GM23338 (cell line): Measurements from ENCODE around the gene ABO. TPM values are rescaled to one million over a fixed set of nuclear protein-coding genes. Genes with fewer than 3 reads are reported as not detected.

ENCODE experiments used
- ATAC-seq: fragments of 200-7000 bp; cut with Tn5 transposase; 3 replicates; pipeline ENCODE4 v1.9.1; 2020
- DNase-seq: peaks from one replicate; pipeline ENCODE4 v3.0.0-alpha.2; 2015; ENCODE audit warnings: low spot score
- H2AFZ ChIP-seq: fragments of 200-600 bp; sonication (generic); 2 replicates; pipeline ENCODE4 v1.8.0; 2016; ENCODE audit warnings: antibody characterized with exemption, mild to moderate bottlenecking, moderate library complexity
- H3F3A ChIP-seq: fragments of 200-600 bp; sonication (generic); replicated peaks from 2 replicates; pipeline ENCODE4 v1.8.0; 2017; ENCODE audit warnings: antibody characterized with exemption, mixed run types, low read depth
- H3K27ac ChIP-seq: fragments of 200-600 bp; sonication (generic); 2 replicates; pipeline ENCODE4 v1.6.1; 2016; ENCODE audit warnings: low read depth
- H3K27me3 ChIP-seq: fragments of 200-600 bp; sonication (generic); 2 replicates; pipeline ENCODE4 v1.8.0; 2016; ENCODE audit warnings: mild to moderate bottlenecking, mixed run types, moderate library complexity; ENCODE audit not compliant: insufficient read depth
- H3K36me3 ChIP-seq: fragments of 200-600 bp; sonication (generic); 2 replicates; pipeline ENCODE4 v1.8.0; 2016; ENCODE audit warnings: mild to moderate bottlenecking; ENCODE audit not compliant: insufficient read depth
- H3K4me1 ChIP-seq: fragments of 200-600 bp; sonication (generic); 2 replicates; pipeline ENCODE4 v1.8.0; 2016; ENCODE audit warnings: mild to moderate bottlenecking, moderate library complexity; ENCODE audit not compliant: insufficient read depth
- H3K4me2 ChIP-seq: fragments of 200-600 bp; sonication (generic); 2 replicates; pipeline ENCODE4 v1.7.1; 2017; ENCODE audit warnings: mixed run types
- H3K4me3 ChIP-seq: fragments of 200-600 bp; sonication (generic); 2 replicates; pipeline ENCODE4 v1.6.1; 2016; ENCODE audit warnings: mixed run types
- H3K79me2 ChIP-seq: fragments of 200-600 bp; sonication (generic); replicated peaks from 2 replicates; pipeline ENCODE4 v1.8.0; 2017; ENCODE audit warnings: mild to moderate bottlenecking; ENCODE audit not compliant: insufficient read depth
- H3K9me2 ChIP-seq: fragments of 200-600 bp; sonication (generic); 2 replicates; pipeline ENCODE4 v1.8.0; 2017; ENCODE audit not compliant: insufficient read depth
- H4K20me1 ChIP-seq: fragments of 200-600 bp; sonication (generic); replicated peaks from 2 replicates; pipeline ENCODE4 v1.8.0; 2017; ENCODE audit warnings: mild to moderate bottlenecking; ENCODE audit not compliant: insufficient read depth
- H3K27ac Mint-ChIP-seq: 2 replicates; pipeline ENCODE4 v1.8.0; 2020; ENCODE audit warnings: inconsistent platforms, mild to moderate bottlenecking, moderate library complexity, mixed read lengths
- H3K27me3 Mint-ChIP-seq: 3 replicates; pipeline ENCODE4 v1.8.0; 2022; ENCODE audit warnings: low read depth, mild to moderate bottlenecking, moderate library complexity, mixed read lengths, inconsistent platforms; ENCODE audit not compliant: insufficient read depth, poor library complexity
- H3K36me3 Mint-ChIP-seq: 3 replicates; pipeline ENCODE4 v1.8.0; 2021; ENCODE audit warnings: low read depth, mild to moderate bottlenecking, inconsistent platforms, moderate library complexity, mixed read lengths
- H3K4me1 Mint-ChIP-seq: 3 replicates; pipeline ENCODE4 v1.8.0; 2020; ENCODE audit warnings: mild to moderate bottlenecking, inconsistent platforms, mixed read lengths
- H3K4me3 Mint-ChIP-seq: 3 replicates; pipeline ENCODE4 v1.8.0; 2021; ENCODE audit warnings: moderate library complexity, mild to moderate bottlenecking, inconsistent platforms, mixed read lengths
- H3K9me3 Mint-ChIP-seq: 3 replicates; pipeline ENCODE4 v1.8.0; 2020; ENCODE audit warnings: moderate library complexity, mild to moderate bottlenecking, inconsistent platforms, mixed read lengths
- CREB1 ChIP-seq: fragments of 250-450 bp; sonication (Bioruptor Pico); IDR thresholded peaks from 2 replicates; pipeline ENCODE4 v1.5.0; 2020; ENCODE audit warnings: low read depth, mild to moderate bottlenecking, moderate library complexity
- EZH2 ChIP-seq: fragments of 200-600 bp; sonication (generic); IDR thresholded peaks from one replicate; pipeline ENCODE4 v1.8.0; 2017; ENCODE audit warnings: antibody characterized with exemption, mild to moderate bottlenecking, low read depth; ENCODE audit not compliant: unreplicated experiment
- EZH2phosphoT487 ChIP-seq: fragments of 200-600 bp; sonication (generic); IDR thresholded peaks from one replicate; pipeline ENCODE4 v1.8.1; 2018; ENCODE audit warnings: antibody characterized with exemption; ENCODE audit not compliant: unreplicated experiment
- JUNB ChIP-seq: IDR thresholded peaks from one replicate; pipeline ENCODE4 v1.6.1; 2016; ENCODE audit warnings: antibody characterized with exemption; ENCODE audit not compliant: unreplicated experiment
- NANOG ChIP-seq: IDR thresholded peaks from 2 replicates; pipeline ENCODE4 v1.6.1; 2016; ENCODE audit warnings: antibody characterized with exemption, borderline replicate concordance
- POLR2AphosphoS5 ChIP-seq: IDR thresholded peaks from 2 replicates; pipeline ENCODE4 v1.6.1; 2016; ENCODE audit warnings: antibody characterized with exemption, low read depth
- STAT1 ChIP-seq: IDR thresholded peaks from one replicate; pipeline ENCODE4 v1.6.1; 2016; ENCODE audit warnings: antibody characterized with exemption; ENCODE audit not compliant: unreplicated experiment
- ZNF114 ChIP-seq: fragments of 250-450 bp; sonication (Bioruptor Pico); IDR thresholded peaks from 2 replicates; pipeline ENCODE4 v1.5.0; 2020; ENCODE audit warnings: mild to moderate bottlenecking, moderate library complexity
- ZNF331 ChIP-seq: fragments of 250-450 bp; sonication (Bioruptor Pico); IDR thresholded peaks from 2 replicates; pipeline ENCODE4 v1.5.0; 2020; ENCODE audit warnings: low read depth, mild to moderate bottlenecking, moderate library complexity
- polyA plus RNA-seq: library from polyadenylated mRNA; unstranded; fragments of >200 nt; fragmentation: Nextera tagmentation; extraction: Ambion mirVana; gene quantifications from 2 replicates; pipeline ENCODE4 v1.2.1, GENCODE V29; 2016
- total RNA-seq: library from RNA; depleted of rRNA; stranded (reverse); fragments of >200 nt; shearing (Covaris generic); gene quantifications from 2 replicates; pipeline ENCODE4 v1.2.3, GENCODE V29; 2014
- TF ChIP-seq, protein P1 (sequence below): IDR thresholded peaks from one replicate; pipeline ENCODE4 v1.6.1; 2018; ENCODE audit warnings: antibody characterized with exemption; ENCODE audit not compliant: unreplicated experiment
- TF ChIP-seq, protein P2 (sequence below), 2 experiments: fragments of 200-600 bp in 1 of 2; sonication (generic) in 1 of 2; conservative IDR thresholded peaks; 2 replicates each; pipeline versions ENCODE4 v1.5.1 to v1.6.1; 2016 to 2017; ENCODE audit warnings: antibody characterized with exemption in 2 of 2, low read depth in 2 of 2, mild to moderate bottlenecking in 2 of 2, moderate library complexity in 1 of 2
- TF ChIP-seq, protein P3 (sequence below): IDR thresholded peaks from 2 replicates; pipeline ENCODE4 v1.6.1; 2016; ENCODE audit warnings: antibody characterized with exemption
- TF ChIP-seq, protein P4 (sequence below): fragments of 250-450 bp; sonication (Bioruptor Pico); IDR thresholded peaks from 2 replicates; pipeline ENCODE4 v1.5.0; 2020; ENCODE audit warnings: mild to moderate bottlenecking, moderate library complexity

Gene ABO
- total and polyA plus RNA-seq, 2 experiments from 2014 or later: 0.28 to 0.34 TPM

DNA sequence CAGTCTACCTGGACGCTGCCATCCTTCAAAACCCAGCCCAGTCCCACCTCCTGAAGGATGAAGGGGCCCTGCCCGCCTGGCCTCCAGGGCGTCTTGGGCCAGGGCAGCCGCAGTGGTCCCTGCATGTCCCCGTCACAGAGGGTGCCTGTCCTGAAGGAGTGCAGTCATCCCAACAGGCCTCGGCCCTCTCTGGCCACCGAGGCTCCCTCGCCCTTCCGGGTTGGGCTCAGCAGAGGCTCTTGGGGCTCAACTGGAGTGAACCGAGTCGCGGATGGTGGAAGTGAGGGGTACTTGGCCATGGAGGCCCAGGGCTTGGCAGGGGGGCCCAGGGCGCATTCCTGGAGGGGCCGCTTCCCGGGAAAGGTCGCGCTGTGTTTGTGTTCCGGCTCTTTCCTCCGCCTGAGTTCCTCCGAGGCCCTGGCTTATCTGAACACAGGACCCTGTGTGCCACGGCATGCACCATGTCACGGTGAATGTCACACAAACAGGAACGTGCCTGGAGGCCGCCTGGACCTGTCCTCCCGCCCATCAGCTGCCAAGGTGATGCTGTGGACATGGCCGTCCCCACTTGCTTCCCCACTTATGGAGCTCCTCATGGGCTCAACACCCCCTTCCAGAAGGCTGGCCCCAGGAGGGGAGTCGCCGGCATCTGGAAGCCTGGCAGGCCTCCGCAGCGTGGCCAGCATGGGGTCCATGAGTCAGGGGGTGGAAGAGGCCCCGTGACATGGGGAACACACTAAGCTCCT, 40.3 kb downstream of the ABO start:
- no peak overlapping the region for H2AFZ ChIP-seq
- H3K36me3 ChIP-seq: no peaks in the 10 kb centered on the region
- DNase-seq (no peak), ATAC-seq (no peak)
- H3K27ac ChIP-seq: no peak overlapping the region
- H3F3A ChIP-seq: peaks cover 4% of the 10 kb centered on the region; the same call in 1 of the 2 replicates
- Mint-ChIP-seq H3K4me1 (peaks cover 6% of the 10 kb centered on the region; the same call in 1 of the 3 replicates), H3K36me3 (no peaks in the 10 kb centered on the region; the same call in 2 of the 3 replicates), H3K27me3 (peaks cover 33% of the 10 kb centered on the region), H3K9me3 (peaks cover 4% of the 10 kb centered on the region; the same call in 2 of the 3 replicates), H3K27ac (no peak overlapping the region), H3K4me3 (no peak overlapping the region)
- H3K79me2 ChIP-seq: no peaks in the 10 kb centered on the region
- H3K4me3 ChIP-seq: no peak overlapping the region
- peaks cover 13% of the 10 kb centered on the region for H3K27me3 ChIP-seq
- TF ChIP-seq, protein P1, sequence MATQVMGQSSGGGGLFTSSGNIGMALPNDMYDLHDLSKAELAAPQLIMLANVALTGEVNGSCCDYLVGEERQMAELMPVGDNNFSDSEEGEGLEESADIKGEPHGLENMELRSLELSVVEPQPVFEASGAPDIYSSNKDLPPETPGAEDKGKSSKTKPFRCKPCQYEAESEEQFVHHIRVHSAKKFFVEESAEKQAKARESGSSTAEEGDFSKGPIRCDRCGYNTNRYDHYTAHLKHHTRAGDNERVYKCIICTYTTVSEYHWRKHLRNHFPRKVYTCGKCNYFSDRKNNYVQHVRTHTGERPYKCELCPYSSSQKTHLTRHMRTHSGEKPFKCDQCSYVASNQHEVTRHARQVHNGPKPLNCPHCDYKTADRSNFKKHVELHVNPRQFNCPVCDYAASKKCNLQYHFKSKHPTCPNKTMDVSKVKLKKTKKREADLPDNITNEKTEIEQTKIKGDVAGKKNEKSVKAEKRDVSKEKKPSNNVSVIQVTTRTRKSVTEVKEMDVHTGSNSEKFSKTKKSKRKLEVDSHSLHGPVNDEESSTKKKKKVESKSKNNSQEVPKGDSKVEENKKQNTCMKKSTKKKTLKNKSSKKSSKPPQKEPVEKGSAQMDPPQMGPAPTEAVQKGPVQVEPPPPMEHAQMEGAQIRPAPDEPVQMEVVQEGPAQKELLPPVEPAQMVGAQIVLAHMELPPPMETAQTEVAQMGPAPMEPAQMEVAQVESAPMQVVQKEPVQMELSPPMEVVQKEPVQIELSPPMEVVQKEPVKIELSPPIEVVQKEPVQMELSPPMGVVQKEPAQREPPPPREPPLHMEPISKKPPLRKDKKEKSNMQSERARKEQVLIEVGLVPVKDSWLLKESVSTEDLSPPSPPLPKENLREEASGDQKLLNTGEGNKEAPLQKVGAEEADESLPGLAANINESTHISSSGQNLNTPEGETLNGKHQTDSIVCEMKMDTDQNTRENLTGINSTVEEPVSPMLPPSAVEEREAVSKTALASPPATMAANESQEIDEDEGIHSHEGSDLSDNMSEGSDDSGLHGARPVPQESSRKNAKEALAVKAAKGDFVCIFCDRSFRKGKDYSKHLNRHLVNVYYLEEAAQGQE: no peak
- TF ChIP-seq, protein P2, sequence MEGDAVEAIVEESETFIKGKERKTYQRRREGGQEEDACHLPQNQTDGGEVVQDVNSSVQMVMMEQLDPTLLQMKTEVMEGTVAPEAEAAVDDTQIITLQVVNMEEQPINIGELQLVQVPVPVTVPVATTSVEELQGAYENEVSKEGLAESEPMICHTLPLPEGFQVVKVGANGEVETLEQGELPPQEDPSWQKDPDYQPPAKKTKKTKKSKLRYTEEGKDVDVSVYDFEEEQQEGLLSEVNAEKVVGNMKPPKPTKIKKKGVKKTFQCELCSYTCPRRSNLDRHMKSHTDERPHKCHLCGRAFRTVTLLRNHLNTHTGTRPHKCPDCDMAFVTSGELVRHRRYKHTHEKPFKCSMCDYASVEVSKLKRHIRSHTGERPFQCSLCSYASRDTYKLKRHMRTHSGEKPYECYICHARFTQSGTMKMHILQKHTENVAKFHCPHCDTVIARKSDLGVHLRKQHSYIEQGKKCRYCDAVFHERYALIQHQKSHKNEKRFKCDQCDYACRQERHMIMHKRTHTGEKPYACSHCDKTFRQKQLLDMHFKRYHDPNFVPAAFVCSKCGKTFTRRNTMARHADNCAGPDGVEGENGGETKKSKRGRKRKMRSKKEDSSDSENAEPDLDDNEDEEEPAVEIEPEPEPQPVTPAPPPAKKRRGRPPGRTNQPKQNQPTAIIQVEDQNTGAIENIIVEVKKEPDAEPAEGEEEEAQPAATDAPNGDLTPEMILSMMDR (conservative IDR thresholded peaks at IDR 0.05; ENCODE audit: low read depth in 2 of 2): no peak
- TF ChIP-seq ZNF331 (CRISPR knock-in tag): no peak
- no peak for TF ChIP-seq EZH2phosphoT487
- no peak for TF ChIP-seq NANOG
- TF ChIP-seq POLR2AphosphoS5: no peak
- no peak for TF ChIP-seq STAT1
- TF ChIP-seq ZNF114 (CRISPR knock-in tag): no peak
- no peak for TF ChIP-seq CREB1 (CRISPR knock-in tag)
- no peak for TF ChIP-seq EZH2
- TF ChIP-seq, protein P3, sequence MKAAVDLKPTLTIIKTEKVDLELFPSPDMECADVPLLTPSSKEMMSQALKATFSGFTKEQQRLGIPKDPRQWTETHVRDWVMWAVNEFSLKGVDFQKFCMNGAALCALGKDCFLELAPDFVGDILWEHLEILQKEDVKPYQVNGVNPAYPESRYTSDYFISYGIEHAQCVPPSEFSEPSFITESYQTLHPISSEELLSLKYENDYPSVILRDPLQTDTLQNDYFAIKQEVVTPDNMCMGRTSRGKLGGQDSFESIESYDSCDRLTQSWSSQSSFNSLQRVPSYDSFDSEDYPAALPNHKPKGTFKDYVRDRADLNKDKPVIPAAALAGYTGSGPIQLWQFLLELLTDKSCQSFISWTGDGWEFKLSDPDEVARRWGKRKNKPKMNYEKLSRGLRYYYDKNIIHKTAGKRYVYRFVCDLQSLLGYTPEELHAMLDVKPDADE: no peak
- TF ChIP-seq, protein P4, sequence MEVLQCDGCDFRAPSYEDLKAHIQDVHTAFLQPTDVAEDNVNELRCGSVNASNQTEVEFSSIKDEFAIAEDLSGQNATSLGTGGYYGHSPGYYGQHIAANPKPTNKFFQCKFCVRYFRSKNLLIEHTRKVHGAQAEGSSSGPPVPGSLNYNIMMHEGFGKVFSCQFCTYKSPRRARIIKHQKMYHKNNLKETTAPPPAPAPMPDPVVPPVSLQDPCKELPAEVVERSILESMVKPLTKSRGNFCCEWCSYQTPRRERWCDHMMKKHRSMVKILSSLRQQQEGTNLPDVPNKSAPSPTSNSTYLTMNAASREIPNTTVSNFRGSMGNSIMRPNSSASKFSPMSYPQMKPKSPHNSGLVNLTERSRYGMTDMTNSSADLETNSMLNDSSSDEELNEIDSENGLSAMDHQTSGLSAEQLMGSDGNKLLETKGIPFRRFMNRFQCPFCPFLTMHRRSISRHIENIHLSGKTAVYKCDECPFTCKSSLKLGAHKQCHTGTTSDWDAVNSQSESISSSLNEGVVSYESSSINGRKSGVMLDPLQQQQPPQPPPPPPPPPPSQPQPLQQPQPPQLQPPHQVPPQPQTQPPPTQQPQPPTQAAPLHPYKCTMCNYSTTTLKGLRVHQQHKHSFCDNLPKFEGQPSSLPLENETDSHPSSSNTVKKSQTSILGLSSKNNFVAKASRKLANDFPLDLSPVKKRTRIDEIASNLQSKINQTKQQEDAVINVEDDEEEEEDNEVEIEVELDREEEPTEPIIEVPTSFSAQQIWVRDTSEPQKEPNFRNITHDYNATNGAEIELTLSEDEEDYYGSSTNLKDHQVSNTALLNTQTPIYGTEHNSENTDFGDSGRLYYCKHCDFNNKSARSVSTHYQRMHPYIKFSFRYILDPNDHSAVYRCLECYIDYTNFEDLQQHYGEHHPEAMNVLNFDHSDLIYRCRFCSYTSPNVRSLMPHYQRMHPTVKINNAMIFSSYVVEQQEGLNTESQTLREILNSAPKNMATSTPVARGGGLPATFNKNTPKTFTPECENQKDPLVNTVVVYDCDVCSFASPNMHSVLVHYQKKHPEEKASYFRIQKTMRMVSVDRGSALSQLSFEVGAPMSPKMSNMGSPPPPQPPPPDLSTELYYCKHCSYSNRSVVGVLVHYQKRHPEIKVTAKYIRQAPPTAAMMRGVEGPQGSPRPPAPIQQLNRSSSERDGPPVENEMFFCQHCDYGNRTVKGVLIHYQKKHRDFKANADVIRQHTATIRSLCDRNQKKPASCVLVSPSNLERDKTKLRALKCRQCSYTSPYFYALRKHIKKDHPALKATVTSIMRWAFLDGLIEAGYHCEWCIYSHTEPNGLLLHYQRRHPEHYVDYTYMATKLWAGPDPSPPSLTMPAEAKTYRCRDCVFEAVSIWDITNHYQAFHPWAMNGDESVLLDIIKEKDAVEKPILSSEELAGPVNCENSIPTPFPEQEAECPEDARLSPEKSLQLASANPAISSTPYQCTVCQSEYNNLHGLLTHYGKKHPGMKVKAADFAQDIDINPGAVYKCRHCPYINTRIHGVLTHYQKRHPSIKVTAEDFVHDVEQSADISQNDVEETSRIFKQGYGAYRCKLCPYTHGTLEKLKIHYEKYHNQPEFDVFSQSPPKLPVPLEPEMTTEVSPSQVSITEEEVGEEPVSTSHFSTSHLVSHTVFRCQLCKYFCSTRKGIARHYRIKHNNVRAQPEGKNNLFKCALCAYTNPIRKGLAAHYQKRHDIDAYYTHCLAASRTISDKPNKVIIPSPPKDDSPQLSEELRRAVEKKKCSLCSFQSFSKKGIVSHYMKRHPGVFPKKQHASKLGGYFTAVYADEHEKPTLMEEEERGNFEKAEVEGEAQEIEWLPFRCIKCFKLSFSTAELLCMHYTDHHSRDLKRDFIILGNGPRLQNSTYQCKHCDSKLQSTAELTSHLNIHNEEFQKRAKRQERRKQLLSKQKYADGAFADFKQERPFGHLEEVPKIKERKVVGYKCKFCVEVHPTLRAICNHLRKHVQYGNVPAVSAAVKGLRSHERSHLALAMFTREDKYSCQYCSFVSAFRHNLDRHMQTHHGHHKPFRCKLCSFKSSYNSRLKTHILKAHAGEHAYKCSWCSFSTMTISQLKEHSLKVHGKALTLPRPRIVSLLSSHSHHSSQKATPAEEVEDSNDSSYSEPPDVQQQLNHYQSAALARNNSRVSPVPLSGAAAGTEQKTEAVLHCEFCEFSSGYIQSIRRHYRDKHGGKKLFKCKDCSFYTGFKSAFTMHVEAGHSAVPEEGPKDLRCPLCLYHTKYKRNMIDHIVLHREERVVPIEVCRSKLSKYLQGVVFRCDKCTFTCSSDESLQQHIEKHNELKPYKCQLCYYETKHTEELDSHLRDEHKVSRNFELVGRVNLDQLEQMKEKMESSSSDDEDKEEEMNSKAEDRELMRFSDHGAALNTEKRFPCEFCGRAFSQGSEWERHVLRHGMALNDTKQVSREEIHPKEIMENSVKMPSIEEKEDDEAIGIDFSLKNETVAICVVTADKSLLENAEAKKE (CRISPR knock-in tag): no peak
- TF ChIP-seq JUNB: no peak
- no peaks in the 10 kb centered on the region for H4K20me1 ChIP-seq
- H3K9me2 ChIP-seq: no peaks in the 10 kb centered on the region
- H3K4me2 ChIP-seq: no peak overlapping the region
- H3K4me1 ChIP-seq: peaks cover 7% of the 10 kb centered on the region; the same call in 1 of the 2 replicates
